HG03280 (cell line): ENCODE data around the gene DPYSL3.
A peak's percentile ranks its signal among the peaks of the same experiment; 100 is the strongest.

Experiments used
- ATAC-seq: cut with Tn5 transposase; IDR thresholded peaks from one replicate; pipeline ENCODE4 v1.9.1; 2021; ENCODE audit warnings: mild to moderate bottlenecking, moderate library complexity; ENCODE audit not compliant: unreplicated experiment

The DPYSL3 gene

DNA sequence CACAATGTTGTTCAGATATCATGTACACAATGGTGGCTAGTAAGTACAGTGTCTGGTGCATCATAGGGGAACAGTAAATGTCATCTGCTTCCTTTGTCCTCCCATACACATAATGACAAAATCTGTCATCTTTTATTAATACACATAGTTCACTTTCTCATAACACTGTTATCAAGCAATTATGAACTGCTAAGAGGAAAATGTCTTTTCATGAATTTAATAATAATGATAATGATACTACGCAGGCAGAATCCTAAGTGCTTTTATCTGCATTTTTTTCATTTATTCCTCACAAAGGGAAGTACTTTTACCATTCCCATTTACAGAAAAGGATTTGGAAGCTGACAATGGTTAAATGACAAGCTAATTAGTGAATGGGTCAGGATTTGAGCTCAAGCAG lies 35.7 kb downstream of the DPYSL3 start:
- no peak for ATAC-seq

DNA sequence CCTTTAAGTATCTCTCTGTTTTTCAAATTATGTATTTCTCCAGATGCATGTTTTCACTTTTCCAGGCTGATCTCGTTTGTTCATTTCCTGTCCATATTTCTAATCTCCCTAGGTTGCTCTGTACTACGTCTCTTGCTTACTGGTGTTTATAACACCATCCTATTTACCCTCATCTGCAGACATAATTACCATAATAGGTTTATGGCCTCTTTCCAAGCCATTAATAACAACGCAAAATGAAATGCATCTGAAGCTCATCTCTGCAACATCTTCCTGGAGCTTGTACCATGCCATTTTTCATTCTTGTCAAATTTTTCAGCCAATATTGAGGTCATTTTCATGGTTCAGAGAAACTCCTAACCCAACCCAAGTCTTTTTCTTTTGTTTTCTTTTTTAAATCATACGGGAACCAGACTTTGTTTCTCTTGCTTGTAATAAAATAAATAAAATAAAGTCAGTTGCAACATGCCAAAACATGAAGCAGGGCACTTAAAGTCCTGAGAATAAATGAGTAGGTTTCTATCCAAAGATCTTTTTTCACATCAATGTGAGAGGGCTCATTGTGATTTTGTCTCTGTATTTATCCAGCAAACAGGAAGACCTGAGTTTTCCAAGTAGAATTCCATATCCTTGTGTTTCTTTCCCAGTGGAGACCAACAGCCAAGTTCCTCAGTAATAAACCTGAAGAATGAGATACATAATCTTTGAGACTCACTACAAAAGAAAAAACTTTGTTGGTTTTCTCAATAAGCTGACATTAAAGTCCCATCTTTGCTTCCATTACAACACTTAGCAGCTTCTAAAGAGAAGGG lies 37.0 kb downstream of the DPYSL3 start:
- no peak for ATAC-seq

DNA sequence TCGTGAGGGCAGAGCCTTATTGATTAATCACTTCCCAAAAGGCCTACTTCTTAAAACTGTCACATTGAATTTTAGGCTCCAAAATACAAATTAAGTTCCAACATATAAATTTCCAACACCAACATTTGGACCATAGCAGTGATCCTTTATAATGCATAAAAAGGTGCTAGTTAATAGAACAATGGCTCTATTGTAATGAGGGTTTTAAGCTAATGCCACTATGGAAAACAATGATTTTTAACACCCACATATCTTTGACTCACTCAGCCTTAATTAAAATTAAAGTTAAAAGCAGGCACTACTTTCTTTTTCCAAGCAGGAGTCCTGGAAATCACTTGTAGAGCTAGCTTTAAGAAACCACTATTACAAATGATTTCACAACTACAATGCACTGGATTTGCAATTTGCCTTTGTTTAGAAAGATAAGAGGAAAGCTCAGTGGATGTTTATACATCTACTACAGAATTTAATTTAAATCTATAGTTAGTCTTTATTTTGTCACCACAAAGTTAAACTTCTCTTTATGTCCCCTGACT lies 41.8 kb downstream of the DPYSL3 start:
- ATAC-seq: no peak

DNA sequence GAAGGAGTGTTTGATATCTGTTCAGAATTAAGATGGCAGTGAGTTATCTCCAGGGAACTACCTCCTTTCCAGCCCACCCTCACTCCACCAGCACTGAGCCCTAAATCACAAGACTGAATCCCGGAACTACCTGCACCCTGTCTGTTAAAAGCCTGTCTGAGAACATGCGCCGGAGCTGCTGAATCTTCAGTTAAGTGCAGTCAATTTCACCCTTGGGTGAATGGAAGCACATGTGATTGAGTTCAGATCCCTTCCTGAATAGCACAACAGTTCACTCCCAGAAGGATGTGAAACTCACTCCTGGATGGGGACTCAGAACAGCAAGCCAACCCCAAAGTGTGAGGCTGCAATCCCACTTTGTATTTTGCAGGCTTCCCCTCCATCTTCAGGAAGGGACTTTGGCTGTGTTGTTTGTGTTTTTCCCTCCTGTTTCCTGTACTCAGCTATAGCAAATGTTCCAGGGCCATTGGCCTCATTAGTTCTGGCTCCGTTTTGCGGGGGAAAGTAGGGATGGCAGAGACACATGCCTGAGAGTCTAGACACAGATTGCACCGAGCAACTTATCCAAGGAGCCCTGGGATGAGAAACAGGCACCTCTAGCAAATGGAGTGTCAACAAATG lies 43.4 kb downstream of the DPYSL3 start:
- no peak for ATAC-seq

DNA sequence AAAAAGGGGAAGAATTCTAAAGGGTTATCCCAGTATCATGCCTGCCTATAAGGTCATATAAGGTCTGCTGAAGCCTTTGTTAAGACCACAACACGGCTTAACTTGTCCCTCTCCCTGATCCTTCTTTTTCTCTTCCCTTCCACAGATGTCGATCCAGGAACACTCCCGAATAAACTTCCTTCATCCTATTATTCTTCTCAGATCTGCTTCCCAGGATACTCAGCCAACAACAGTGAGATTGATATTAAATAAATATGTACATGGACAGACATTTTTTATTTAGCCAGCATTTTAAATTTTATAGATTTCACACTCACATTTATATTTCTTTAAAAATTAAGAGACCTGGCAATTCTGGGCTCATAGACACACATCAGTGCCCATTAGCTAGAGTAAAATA lies 44.1 kb downstream of the DPYSL3 start:
- no peak for ATAC-seq

DNA sequence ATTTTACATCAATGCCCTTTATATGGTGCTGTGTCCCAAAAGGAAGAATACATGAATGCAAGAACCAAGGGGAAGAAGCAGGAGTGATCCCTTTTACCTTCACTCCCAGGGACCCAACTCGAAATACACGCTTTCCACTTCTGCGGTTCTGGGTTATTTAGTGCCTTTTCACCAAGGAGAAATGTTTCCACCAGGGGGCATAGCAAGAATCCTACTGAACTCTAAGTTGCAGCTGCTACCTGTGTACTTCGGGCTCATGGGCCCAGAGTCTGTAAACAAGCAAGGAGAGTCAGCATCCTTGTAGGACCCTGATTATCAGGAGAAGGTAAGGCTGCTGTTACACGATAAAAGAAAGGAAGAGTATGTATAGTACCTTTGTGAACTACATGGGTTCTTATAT lies 45.7 kb downstream of the DPYSL3 start:
- ATAC-seq: no peak

DNA sequence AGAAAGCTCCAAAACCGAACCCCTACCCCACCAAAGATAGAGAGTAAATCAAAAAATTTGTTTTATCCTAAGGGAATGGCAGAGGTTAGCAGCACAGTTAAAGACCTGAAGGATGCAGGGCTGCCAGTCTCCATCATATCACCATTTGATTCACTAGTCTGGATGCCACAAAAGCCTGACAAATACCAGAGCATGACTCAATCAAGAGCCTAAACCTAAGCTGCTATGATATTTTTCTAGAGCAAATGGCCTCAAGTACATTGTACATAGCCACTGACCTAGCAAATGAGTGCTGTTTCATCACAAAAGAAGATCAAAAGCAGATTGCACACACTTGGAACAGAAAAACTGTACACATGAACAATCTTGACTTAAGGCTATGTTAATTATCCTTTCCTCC lies 48.0 kb downstream of the DPYSL3 start:
- no peak for ATAC-seq

DNA sequence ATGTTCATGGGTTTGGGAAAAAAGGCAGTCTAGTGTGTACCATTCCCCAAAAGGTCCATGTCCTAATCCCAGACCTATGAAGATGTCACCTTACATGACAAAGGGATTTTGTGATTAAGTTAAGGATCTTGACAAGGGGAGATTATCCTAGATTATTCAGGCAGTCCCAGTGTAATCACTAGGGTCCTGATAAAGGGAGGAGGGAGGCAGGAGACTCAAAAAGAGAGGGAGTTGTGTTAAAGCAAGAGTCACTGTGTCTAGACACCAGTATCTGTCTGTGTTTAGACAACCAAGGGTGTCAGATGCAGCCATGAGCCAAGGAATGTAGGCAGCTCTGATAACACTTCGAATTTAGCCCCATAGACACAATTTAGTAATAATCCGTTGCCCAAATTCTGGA lies 49.5 kb downstream of the DPYSL3 start:
- no peak for ATAC-seq

DNA sequence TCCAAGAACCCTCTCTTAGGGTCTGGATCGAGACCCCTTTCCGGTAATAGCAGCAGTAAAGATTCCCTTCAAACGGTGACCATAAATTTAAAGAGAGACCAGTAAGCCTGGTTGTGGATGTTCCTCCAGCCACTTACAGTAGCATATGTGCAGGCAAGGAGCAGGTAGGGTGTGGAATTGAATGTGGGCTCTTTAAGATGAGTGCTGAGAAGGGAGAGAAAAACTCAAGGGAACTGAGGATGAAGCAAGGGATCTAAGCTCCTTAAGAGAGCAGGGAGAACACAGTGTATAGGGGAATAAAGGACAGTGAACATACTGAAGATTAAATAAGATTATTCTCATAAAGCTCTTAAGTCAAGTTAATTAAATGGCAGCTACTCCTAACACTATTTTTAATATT lies 51.3 kb downstream of the DPYSL3 start:
- no peak for ATAC-seq

GRCh38 chr5:147455822-147456450 lies 53.9 kb downstream of the DPYSL3 start:
- no peak for ATAC-seq

DNA sequence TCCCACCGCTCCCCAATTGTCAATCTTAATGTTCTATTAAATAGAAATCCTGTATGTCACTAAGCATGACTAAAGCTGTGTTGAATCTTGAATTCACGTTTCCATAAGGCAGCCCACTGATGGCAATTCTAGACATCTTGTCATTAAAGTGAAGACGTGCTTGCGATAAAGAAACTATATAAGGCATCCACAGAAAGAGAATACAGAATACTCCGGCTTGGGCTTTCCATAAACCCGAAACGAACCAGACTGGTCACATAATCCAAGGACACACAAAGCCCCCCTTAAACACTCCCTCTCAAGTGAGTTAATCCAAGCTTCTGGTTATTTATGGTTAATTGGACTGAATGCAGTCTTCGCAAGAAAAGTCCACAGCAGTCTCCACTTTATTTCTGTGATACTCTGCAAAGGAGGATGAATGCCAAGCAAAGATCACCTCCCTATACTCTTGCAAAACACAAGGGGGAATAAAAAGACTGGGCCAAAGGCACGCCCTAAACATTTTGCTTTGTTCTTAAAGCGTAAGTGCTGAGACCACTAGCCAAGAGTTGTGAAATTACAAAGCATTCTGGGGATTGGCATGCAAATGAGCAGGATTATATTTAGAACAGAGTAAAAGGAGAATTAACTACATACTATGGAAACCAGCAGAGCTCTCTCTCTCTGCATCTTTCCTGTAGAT lies 54.7 kb downstream of the DPYSL3 start:
- no peak for ATAC-seq

DNA sequence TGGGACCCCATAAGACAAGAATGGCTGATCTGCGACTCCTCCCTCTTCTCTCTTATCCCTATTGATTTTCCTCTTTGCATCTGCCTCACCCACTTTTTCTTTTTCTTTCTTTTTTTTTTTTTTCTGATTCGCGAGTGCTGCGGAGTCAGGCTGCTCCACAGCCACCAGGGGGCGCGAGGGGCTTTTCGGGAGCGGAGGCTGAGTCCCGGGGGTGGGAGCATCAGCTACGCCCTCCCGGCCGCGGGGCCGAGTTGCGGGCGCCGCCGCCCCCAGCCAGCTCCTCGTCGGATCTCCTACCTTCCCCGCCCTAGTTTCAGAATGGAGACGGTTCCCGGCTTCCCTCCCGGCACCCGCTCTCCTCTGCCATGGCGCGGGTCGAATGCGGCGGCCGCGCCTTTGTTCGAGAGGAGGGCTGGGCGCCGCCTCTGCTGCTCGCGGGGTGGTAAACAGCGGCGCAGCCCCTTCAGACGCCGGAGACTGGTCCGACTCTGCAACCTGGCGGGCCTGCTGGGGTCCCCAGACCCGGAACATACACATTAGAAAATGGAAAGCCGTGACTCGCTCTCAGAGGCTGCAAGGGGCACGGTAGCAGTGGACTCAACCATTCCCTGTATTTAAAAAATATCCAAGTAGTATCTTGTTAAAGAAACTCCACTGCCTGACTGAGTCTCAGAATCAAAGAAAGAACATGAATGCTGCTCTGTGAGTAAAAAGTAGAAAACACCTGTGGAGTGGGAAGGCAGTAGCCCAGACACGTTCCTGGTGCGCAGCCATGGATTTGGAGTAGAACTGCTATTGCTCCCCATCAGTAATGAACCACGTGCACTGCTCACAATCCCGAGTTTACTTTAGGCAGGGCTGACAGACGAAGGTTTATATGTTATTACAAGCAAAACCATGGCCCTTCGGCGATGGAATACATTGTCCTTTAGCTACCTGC lies 55.7 kb downstream of the DPYSL3 start:
- peak; percentile 68 for ATAC-seq

GRCh38 chr5:147452165-147452811 lies 57.6 kb downstream of the DPYSL3 start:
- no peak for ATAC-seq

- no peak for ATAC-seq
Observed at GRCh38 chr5:147451193-147451592, 58.7 kb downstream of the DPYSL3 start.

DNA sequence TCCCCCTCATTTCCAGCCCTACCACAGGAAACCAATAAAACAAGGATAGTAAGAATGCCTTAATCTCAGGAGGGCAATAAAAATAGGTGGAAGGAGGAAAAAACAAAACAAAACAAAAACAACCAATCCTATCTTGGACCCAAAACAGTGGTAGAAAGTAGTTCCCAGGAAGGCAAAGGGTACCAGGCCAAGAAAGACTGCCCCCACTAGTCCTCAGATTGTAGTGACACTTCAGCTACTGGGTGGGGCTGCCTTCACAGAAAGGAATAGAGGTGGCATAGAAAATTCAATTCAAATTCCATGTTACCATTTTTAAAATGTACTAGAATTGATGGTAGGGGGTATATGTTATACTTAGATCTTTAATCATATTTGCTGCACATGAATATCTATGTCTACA lies 59.3 kb downstream of the DPYSL3 start:
- ATAC-seq: no peak

- no peak for ATAC-seq
Observed at GRCh38 chr5:147448766-147449165, 61.1 kb downstream of the DPYSL3 start.

GRCh38 chr5:147446523-147446922 lies 63.3 kb downstream of the DPYSL3 start:
- ATAC-seq: no peak

- ATAC-seq: no peak
Observed at GRCh38 chr5:147445917-147446316, 64.0 kb downstream of the DPYSL3 start.

DNA sequence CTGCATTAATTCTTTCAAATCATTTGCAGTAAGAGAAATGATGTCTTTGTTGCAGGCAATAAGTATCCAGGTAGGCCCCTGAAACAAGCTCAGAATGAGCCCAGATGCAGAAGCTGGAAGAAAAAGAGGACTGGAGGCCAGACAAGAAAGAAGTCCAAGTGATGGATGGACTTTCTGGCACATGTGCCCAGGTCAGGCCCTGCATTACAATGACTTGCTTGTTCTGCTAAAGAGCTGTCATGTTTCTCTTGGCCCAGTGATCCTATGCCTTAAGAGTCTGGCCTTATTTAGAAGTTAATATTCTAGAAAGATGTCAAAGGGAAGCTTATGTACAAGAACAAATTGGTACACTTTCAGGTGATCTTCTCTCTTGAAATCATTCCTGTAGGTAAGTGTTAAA lies 64.8 kb downstream of the DPYSL3 start:
- no peak for ATAC-seq

DNA sequence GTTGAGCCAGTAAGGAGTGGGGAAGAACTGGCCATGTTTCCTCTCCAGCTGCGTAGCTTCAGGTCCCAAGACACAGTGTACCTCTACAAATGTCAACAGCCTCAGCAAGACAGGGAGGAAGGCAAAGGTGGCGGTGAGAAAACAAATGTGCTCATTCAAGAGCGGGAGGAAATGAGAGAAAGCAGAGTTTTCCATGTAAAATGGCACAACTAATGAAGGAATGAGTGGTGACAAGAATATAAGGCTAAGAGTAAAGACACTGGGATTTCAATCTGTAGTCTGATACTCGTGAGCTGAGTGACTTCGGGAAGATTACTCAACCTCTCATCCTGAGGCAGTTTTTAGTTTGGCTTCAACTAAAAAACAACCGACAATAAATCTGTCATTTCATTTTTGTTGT lies 67.6 kb downstream of the DPYSL3 start:
- no peak for ATAC-seq
